Adrenal gland (tissue), 5 donors: ENCODE measurements around the gene CCDC93.

ENCODE experiments used
- CTCF ChIP-seq, 6 experiments: fragments of 450-650 bp in 4 of 6; fragments of 200-600 bp in 2 of 6; sonication (generic) in 1 of 6; IDR thresholded peaks; 1 replicate in 5 of 6; 2 replicates in 1 of 6; pipeline versions ENCODE4 v1.5.1 to v1.8.0; 2016 to 2021; ENCODE audit warnings: antibody characterized with exemption in 6 of 6, mild to moderate bottlenecking in 2 of 6, moderate library complexity in 1 of 6
- POLR2A ChIP-seq, 2 donors: fragments of 450-650 bp; IDR thresholded peaks; one replicate each; pipeline ENCODE4 v1.6.1; 2017; ENCODE audit warnings: antibody characterized with exemption in 2 of 2, mild to moderate bottlenecking in 2 of 2, moderate library complexity in 1 of 2
- donor health status: DM: no; HTN: no; CAD: no.

- TF ChIP-seq CTCF (IDR thresholded peaks at IDR 0.05) (no peak), POLR2A (IDR thresholded peaks at IDR 0.05) (no peak)
These were observed 64.1 kb downstream of the CCDC93 start for GRCh38 chr2:117949806-117950205.
